Caco-2 (cell line): Measurements from ENCODE around the gene BAZ2B. TPM values are rescaled to one million over a fixed set of nuclear protein-coding genes. Genes with fewer than 3 reads are reported as not detected.

Experiments
- BruUV-seq: library from RNA; stranded (reverse); fragments of 400-500 nt; replicated peaks from 2 replicates; lab custom pipeline; 2021; lab: Mats Ljungman, UMichigan
- CTCF ChIA-PET: fragments of 300-600 bp; sonication (Branson Sonifier 250); formaldehyde crosslinking; loops from one replicate; lab custom pipeline; 2022; ENCODE audit warnings: antibody characterized with exemption; lab: Charles Lee
- POLR2A ChIA-PET: fragments of 300-600 bp; sonication (Branson Sonifier 250); formaldehyde crosslinking; loops from one replicate; lab custom pipeline; 2022; ENCODE audit warnings: antibody characterized with exemption; lab: Charles Lee
- DNase-seq, 2 experiments: peaks; one replicate each; pipeline versions ENCODE4 v3.0.0 to v3.0.0-alpha.2; 2020 to 2022
- H3K27me3 ChIP-seq: replicated peaks from 2 replicates; pipeline ENCODE4 v1.6.0; 2011; ENCODE audit warnings: low read length; ENCODE audit not compliant: control insufficient read depth, insufficient read depth
- H3K36me3 ChIP-seq: 2 replicates; pipeline ENCODE4 v1.5.1; 2011; ENCODE audit warnings: low read length; ENCODE audit not compliant: control insufficient read depth, insufficient read depth
- H3K4me1 ChIP-seq: fragments of 250-450 bp; sonication (Bioruptor Pico); 2 replicates; pipeline ENCODE4 v1.5.1; 2020; ENCODE audit warnings: mild to moderate bottlenecking
- H3K4me3 ChIP-seq: 2 replicates; pipeline ENCODE4 v1.5.1; 2011; ENCODE audit warnings: low read depth, mild to moderate bottlenecking, control low read depth, low read length
- H3K9me3 ChIP-seq: fragments of 250-450 bp; sonication (Bioruptor Pico); 2 replicates; pipeline ENCODE4 v1.5.1; 2020; ENCODE audit warnings: mild to moderate bottlenecking, moderate library complexity
- H3K27ac Mint-ChIP-seq: one replicate; pipeline ENCODE4 v1.8.0; 2022; ENCODE audit warnings: mixed read lengths; ENCODE audit not compliant: unreplicated experiment
- H3K27me3 Mint-ChIP-seq: one replicate; pipeline ENCODE4 v1.8.0; 2022; ENCODE audit warnings: mixed read lengths; ENCODE audit not compliant: insufficient read depth, unreplicated experiment
- H3K36me3 Mint-ChIP-seq: one replicate; pipeline ENCODE4 v1.8.0; 2022; ENCODE audit warnings: mild to moderate bottlenecking, mixed read lengths; ENCODE audit not compliant: insufficient read depth, unreplicated experiment
- H3K4me1 Mint-ChIP-seq: one replicate; pipeline ENCODE4 v1.8.0; 2022; ENCODE audit warnings: low read depth, mixed read lengths; ENCODE audit not compliant: unreplicated experiment
- H3K4me3 Mint-ChIP-seq: one replicate; pipeline ENCODE4 v1.8.0; 2022; ENCODE audit warnings: mild to moderate bottlenecking, moderate library complexity, mixed read lengths; ENCODE audit not compliant: unreplicated experiment
- H3K9me3 Mint-ChIP-seq: one replicate; pipeline ENCODE4 v1.8.0; 2022; ENCODE audit warnings: mixed read lengths; ENCODE audit not compliant: unreplicated experiment
- intact Hi-C: fragments of 100-400 bp; cut with micrococcal nuclease; formaldehyde crosslinking; loops from one replicate; pipeline ENCODE4 v1.10.0; 2022; ENCODE audit not compliant: unreplicated experiment
- total RNA-seq: library from RNA; stranded (reverse); gene quantifications from 2 replicates; pipeline ENCODE4 v1.2.3, GENCODE V29; 2022
- TF ChIP-seq, protein P1 (sequence below), 2 experiments: fragments of 200-600 bp in 1 of 2; IDR thresholded peaks; 1 replicate in 1 of 2; 2 replicates in 1 of 2; pipeline versions ENCODE4 v1.5.1 to v1.8.0; 2011 to 2022; ENCODE audit warnings: antibody characterized with exemption in 1 of 2, control low read depth in 1 of 2, inconsistent platforms in 1 of 2, low read depth in 1 of 2, low read length in 1 of 2, mild to moderate bottlenecking in 1 of 2, moderate library complexity in 1 of 2; ENCODE audit not compliant: insufficient read depth in 1 of 2, severe bottlenecking in 1 of 2, unreplicated experiment in 1 of 2

The BAZ2B gene
- total RNA-seq, 1 experiment from 2014 or later: 32.9 TPM

DNA sequence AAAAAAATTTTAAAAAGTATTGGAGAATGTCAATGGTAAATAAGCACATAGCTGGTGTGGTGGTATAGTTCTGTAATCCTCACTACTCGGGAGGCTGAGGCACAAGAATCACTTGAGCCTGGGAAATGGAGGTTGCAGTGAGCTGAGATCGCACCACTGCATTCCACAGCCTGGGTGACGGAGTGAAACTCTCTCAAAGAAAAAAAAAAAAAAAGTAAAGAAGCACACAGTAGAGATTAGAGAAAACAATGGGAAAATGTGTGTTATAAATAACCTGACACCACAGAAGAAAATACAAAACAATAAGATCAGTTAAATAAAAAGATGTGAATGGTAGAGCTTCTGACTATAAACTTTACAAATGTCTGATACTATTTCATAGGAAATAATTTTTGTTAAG lies 166.2 kb downstream of the BAZ2B start:
- no peak overlapping the region for H3K4me3 Mint-ChIP-seq
- ChIA-PET POLR2A (no interaction called here), CTCF (no interaction called here)
- peaks cover 7% of the 10 kb centered on the region for H3K36me3 Mint-ChIP-seq
- no TSS peak for BruUV-seq
- Histone ChIP-seq H3K27me3 (no peaks in the 10 kb centered on the region), H3K9me3 (no peaks in the 10 kb centered on the region), H3K4me1 (peaks cover 8% of the 10 kb centered on the region; the same call in 1 of the 2 replicates), H3K4me3 (no peak overlapping the region), H3K36me3 (no peaks in the 10 kb centered on the region)
- H3K27me3 Mint-ChIP-seq: no peaks in the 10 kb centered on the region
- DNase-seq: no peak
- H3K4me1 Mint-ChIP-seq: no peaks in the 10 kb centered on the region
- TF ChIP-seq, protein P1, sequence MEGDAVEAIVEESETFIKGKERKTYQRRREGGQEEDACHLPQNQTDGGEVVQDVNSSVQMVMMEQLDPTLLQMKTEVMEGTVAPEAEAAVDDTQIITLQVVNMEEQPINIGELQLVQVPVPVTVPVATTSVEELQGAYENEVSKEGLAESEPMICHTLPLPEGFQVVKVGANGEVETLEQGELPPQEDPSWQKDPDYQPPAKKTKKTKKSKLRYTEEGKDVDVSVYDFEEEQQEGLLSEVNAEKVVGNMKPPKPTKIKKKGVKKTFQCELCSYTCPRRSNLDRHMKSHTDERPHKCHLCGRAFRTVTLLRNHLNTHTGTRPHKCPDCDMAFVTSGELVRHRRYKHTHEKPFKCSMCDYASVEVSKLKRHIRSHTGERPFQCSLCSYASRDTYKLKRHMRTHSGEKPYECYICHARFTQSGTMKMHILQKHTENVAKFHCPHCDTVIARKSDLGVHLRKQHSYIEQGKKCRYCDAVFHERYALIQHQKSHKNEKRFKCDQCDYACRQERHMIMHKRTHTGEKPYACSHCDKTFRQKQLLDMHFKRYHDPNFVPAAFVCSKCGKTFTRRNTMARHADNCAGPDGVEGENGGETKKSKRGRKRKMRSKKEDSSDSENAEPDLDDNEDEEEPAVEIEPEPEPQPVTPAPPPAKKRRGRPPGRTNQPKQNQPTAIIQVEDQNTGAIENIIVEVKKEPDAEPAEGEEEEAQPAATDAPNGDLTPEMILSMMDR (IDR thresholded peaks at IDR 0.05; ENCODE audit: insufficient read depth in 1 of 2, low read depth in 1 of 2, low read length in 1 of 2, severe bottlenecking in 1 of 2, unreplicated experiment in 1 of 2): no peak
- intact Hi-C loops: no loop called here
- no peaks in the 10 kb centered on the region for H3K9me3 Mint-ChIP-seq
- no peak overlapping the region for H3K27ac Mint-ChIP-seq

DNA sequence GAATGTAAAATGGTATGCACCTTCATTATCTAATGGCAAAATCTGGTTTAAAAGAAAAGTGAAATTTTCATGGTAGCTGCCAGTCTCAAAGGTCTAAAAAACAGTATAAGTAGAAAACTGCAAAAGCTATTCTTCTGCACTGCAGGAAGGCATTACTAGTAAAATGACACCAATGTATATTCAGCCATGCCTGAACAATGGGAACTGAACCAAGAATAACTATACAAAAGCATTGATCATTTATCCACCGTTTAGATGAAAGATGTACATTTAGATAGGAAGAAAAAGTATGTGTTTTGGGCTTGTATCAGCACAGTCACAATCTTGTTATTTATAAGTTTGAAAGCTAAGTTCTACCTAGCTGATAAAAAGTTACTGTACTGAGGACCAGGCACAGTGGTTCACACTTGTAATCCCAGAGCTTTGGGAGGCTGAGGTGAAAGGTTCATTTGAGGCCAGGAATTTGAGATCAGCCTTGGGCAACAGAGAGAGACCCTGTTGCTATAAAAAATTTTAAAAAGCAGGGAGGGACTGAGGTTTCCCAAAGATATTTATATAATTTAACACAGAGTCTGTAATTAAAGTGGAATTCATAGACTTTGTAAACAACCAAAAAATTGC lies 166.7 kb downstream of the BAZ2B start:
- no peaks in the 10 kb centered on the region for H3K9me3 ChIP-seq
- H3K4me1 Mint-ChIP-seq: no peaks in the 10 kb centered on the region
- TF ChIP-seq, protein P1 (IDR thresholded peaks at IDR 0.05; ENCODE audit: insufficient read depth in 1 of 2, low read depth in 1 of 2, low read length in 1 of 2, severe bottlenecking in 1 of 2, unreplicated experiment in 1 of 2): no peak
- peaks cover 7% of the 10 kb centered on the region for H3K36me3 Mint-ChIP-seq
- H3K36me3 ChIP-seq: no peaks in the 10 kb centered on the region
- H3K4me3 Mint-ChIP-seq: no peak overlapping the region
- H3K27me3 ChIP-seq: no peaks in the 10 kb centered on the region
- H3K4me1 ChIP-seq: peaks cover 8% of the 10 kb centered on the region; the same call in 1 of the 2 replicates
- no peaks in the 10 kb centered on the region for H3K9me3 Mint-ChIP-seq
- H3K27ac Mint-ChIP-seq: no peak overlapping the region
- intact Hi-C loops: no loop called here
- no peak overlapping the region for H3K4me3 ChIP-seq
- ChIA-PET POLR2A (no interaction called here), CTCF (interaction anchor here (0.5 kb wide), 1 partner anchor 42 kb away, joined by 8 read pairs; no protein-coding TSS in a partner anchor)
- DNase-seq: no peak
- BruUV-seq: no TSS peak
- no peaks in the 10 kb centered on the region for H3K27me3 Mint-ChIP-seq

DNA sequence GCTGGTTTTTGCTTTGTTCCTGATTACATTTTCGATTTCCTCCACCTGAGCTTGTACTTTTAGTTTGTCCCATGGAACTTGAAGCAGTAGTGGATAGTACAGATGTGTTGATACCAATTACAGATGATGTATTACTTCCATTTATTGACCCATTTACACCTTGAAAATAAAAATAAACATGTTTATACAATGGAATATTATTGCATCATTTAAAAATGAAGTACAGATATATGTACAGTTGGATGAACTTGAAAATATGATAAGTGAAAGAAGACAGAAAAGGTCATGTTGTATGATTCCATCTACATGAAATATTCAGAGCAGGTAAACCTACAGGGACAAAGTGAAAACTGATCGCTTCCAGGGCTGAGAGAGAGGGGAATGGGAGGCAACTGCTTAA lies 169.5 kb downstream of the BAZ2B start:
- ChIA-PET CTCF (no interaction called here), POLR2A (no interaction called here)
- TF ChIP-seq, protein P1 (IDR thresholded peaks at IDR 0.05; ENCODE audit: insufficient read depth in 1 of 2, low read depth in 1 of 2, low read length in 1 of 2, severe bottlenecking in 1 of 2, unreplicated experiment in 1 of 2): no peak
- Histone ChIP-seq H3K27me3 (no peaks in the 10 kb centered on the region), H3K36me3 (no peaks in the 10 kb centered on the region), H3K9me3 (no peaks in the 10 kb centered on the region), H3K4me1 (peaks cover 8% of the 10 kb centered on the region; the same call in 1 of the 2 replicates), H3K4me3 (no peak overlapping the region)
- Mint-ChIP-seq H3K27ac (no peak overlapping the region), H3K4me3 (no peak overlapping the region), H3K4me1 (no peaks in the 10 kb centered on the region), H3K27me3 (no peaks in the 10 kb centered on the region), H3K36me3 (peaks cover 7% of the 10 kb centered on the region), H3K9me3 (no peaks in the 10 kb centered on the region)
- intact Hi-C loops: no loop called here
- no TSS peak for BruUV-seq
- DNase-seq: no peak
